ENCODE measurements around the gene SCUBE1.

- no peak for TF ChIP-seq TCF12 (IDR thresholded peaks at IDR 0.05; ENCODE audit: low read depth)
- no peak for TF ChIP-seq EP300 (IDR thresholded peaks at IDR 0.05; ENCODE audit: borderline replicate concordance)
- TF ChIP-seq ZBTB7A (IDR thresholded peaks at IDR 0.05; ENCODE audit: low read depth), result no peak
- no peak for TF ChIP-seq REST (IDR thresholded peaks at IDR 0.05; ENCODE audit: low read depth)
- TF ChIP-seq, protein P1, sequence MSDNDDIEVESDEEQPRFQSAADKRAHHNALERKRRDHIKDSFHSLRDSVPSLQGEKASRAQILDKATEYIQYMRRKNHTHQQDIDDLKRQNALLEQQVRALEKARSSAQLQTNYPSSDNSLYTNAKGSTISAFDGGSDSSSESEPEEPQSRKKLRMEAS (IDR thresholded peaks at IDR 0.05), result no peak
- no peak for TF ChIP-seq EGR1 (IDR thresholded peaks at IDR 0.05)
Measured at GRCh38 chr22:43308060-43308830, 34.9 kb downstream of the SCUBE1 start.
